KG1 (cell line): ENCODE data around the gene CCDC73.
"Not testable (repeated sequence)": the region's sequence is repeated elsewhere in the genome, so short reads cannot be mapped to it uniquely, and the experiment has no call there.

Source experiments
- DNase-seq: peaks from one replicate; lab custom pipeline; 2025; lab: John Stamatoyannopoulos, UW

CCDC73 gene

DNA sequence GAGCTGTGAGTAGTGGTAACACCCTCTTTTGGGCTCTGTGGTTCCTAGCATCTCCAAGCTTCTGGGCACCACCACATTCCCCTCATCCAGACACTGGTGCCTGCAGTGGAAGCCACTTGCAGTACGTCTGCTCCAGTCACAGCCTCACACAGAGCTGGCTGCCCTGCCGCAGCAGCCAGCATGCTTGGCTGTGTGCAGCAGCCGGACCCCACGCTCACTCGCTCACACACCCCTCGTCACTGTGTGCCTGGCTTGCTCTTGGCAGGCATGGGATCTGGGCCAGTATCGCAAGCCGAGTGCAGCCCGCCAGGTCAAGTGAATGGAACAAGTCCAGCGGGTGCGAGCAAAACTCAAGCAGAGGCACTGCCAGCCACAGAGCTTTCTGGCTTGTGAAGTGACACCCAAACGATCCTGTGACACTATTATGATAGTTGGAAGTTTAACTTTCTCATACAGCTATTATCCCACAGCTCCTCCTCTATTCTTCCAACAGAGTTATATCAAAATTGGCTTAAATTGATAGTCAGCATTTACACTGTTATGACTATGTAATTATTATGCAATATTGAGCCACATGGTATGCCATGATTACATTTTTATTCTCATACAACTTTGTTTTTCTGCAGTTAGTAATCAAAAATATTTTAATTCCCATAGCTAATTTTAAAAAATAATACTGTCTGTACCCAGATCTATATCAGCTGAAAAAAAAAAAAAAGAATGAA is 89.0 kb downstream of the CCDC73 start:
- no peak for DNase-seq

DNA sequence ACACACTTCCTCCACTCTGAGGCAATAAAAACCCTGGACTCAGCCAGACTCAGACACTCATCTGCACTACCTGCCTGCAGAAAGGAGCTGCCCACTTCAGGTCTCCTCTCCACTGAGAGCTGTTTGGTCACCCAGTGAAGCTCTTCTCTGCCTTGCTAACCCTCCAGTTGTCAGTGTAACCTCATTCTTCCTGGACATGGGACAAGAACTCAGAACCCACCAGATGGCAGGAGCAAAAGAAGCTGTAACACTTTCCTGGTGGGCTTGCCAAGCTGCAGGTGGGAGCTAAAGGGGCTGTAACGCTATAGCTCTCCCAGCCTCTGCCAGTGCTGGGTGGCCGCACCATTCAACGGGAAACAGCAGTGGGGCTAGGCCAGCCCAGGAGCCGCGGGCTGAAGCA is 89.7 kb downstream of the CCDC73 start:
- DNase-seq, result no peak

DNA sequence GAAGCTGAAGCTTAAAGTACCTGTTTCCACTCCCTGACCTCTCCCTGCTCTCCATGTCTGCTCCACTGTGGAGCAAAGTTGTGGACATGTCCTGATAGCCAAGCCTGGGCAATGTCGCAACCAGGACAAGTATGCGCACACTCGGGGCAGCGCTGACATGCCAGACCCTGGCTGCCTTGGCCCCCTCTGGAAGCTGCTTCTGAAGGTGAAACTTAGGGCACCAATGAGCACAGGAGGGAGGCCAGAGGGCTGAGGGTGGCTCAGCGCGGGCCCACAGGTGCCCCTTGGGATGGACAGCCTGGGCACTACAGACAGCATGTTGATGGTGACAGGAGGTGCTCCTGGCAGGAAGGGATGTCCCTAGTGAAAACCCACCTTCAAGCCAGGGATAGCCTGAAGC is 90.2 kb downstream of the CCDC73 start:
- no peak for DNase-seq

DNA sequence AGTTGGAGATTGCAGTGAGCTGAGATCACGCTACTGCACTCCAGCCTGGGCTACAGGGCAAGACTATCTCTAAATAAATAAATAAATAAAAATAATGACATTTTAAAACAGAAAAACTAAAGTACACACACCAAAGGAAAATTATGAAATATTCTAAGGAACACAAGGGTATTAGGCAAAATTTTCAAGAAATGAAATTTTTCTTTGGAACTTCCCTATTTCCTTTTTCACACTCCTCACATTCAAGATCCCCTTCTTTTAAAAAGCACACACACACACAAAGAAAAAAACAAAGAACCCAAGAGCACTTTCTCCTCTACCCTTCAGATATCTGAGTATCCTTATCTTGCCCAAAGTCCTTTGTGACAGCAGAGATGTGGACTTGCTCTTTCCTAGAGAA is 92.8 kb downstream of the CCDC73 start:
- DNase-seq, result no peak

DNA sequence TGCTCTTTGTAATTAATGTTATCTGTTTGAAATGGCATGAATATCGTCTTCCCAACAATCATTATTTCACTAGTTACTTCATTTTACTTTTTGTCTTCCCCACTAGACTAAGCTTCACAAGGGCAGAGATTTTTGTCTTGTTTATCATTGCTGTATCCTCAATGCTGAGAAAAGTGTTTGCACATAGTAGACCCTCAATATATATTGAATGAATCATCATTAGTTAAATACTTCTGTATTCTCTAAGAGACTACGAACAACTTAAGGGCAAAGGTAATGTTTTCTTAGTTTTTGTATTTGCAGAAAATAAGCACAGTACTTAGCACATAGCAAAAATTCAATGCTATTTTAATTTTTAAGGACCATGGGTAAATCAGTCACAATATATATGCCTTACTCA is 95.9 kb downstream of the CCDC73 start:
- DNase-seq, result no peak

DNA sequence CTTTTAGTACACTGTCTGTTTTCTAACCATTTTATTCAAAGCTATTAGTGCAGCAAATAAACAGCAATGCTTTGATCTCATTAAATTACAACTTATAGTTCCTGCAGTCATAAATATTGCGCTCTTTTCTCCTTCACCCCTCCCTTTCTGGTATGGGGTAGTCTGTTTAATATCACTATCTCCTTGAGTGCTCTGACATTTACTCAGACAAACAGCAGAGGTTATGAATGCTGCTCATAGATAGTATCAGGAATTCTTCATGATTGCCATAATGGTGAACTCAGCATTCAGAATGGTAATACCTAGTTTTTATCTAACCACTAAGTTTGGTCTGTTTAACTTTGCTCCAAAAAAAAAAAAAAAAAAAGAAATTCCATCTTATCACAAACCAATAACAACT is 123.4 kb downstream of the CCDC73 start:
- DNase-seq, result no peak

DNA sequence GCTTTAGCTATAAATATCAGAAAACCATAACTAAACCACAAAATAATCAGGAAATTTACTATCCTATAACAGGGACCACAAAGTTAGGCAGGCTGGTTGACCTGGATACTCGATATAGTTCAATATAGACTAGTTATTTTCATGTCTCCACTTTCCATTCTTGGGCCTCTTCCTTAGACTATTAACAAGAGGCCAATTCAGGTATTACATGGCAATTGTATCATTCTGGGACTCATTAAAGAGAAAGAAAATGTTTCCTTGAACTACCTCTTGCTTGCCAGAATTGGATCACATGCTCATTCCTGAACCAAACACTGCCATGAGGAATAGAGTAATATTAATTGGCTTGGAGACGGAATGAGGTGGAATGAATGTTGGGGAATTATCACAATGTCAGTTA is 134.8 kb downstream of the CCDC73 start:
- no peak for DNase-seq

DNA sequence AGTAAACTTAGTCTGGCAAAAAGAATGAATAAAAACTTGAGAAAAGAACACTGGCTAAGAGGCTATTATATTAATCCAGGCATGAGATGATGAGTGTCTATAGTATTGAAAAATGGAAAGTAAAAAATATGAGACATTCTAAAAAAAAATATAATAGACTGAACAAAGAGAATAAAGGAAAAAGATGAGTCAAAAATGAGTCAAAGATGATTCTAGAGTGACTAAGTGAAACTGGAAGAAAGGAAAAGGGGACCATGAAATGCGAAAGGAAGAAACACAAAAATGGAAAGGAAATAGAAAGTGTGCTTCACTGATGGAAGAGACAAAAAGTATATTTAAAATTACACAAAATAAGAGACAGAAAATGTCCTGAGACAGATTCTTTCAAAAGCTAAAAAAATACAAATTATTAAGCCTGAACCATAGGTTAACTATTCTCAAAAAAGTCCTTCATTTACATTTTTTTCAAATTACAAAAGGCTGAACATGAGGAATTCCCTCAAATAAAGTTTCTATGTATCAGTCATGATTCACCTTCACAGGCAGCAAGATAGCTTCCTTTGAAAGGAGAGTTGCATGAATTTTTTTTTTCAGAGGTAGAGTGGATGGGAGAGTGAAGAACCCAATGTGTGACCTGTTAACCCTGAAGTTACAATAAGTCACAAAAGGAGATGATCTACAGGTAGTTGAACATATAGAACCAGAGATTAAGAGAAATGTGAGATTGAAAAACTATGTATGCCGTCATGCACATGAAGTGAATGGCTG is 135.6 kb downstream of the CCDC73 start:
- DNase-seq, result no peak

DNA sequence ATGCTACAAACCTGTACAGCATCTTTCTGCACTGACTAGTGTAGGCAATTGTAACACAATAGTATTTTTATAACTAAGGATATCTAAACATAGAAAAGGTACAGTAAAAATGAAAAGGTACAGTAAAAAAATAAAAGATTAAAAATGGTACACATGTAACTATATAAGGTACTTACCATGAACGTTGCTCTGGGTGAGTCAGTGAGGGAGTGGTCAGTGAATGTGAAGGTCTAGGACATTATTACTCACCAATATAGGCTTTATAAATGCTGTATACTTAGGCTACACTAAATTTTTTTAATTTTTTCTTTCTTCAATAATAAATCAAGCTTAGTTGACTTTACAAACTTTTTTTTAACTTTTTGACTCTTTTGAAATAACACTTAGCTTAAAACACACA is 150.9 kb downstream of the CCDC73 start:
- no peak for DNase-seq

DNA sequence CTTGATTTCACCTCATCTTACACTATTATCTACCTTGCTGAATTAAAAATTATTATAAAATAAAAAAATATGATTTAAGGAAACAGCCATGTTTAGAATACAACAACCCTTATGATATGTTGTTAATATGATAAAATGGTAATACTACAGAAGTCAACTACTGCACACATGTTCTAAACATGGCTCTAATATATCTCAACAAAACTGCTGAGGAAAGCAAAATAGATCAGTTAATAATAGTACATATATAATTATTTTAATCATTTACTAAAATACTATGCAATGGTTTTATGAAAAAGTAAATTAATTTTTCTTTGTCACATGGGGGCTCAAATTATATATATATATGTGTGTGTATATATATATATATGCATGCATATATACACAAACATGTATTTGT is 153.1 kb downstream of the CCDC73 start:
- no peak for DNase-seq

DNA sequence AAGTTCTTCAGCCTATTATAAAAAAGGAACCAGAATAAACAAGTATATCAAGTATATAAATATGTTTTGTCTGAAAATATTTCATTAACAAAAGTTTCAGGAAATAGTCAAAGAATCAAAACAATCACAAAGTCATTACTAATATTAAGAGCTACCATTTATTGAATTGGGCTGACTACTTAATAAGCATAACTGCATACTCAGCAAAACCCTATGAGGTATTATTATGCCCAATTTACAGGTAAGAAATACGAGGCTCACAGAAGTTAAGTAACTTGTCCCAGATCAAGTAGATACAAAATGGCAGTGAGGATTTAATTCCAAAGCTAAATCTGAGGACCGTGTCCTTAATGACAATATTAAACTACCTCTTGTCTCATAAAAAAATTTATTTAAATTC is 158.6 kb downstream of the CCDC73 start:
- DNase-seq, result no peak

DNA sequence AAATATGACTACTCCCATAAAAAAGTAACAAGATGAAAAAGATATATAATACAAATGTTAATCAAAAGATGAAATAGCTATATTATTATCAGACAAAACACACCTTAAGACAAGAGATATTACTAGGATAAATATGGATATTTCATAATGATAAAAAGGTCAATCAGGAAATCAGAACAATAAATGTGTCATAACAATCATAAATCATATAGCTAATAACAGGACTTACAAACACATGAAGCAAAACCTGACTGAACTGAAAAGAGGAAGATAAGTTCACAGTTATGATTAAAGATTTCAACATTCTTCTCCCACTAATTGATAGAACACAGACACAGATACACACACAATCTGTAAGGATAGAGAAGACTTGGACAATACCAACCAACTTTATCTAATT is 163.6 kb downstream of the CCDC73 start:
- no peak for DNase-seq

DNA sequence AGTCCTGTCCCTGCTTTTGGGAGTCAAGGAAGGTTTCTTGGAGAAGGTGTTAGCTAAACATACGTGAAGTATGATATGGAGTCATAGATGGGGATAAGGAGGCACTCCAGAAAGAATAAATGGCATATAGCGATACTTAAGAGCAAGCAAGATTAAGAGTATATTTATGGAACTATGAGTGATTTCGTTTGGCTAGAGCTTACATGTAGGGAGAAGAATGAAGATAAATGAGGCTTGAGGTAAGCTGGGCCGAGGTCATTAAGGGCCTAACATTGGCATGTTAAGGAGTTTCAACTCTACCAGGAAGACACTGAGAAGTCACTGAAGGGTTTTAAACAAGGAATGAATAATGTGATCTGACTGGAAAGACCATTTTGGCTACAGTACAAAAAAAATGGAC is 177.6 kb downstream of the CCDC73 start:
- no peak for DNase-seq

DNA sequence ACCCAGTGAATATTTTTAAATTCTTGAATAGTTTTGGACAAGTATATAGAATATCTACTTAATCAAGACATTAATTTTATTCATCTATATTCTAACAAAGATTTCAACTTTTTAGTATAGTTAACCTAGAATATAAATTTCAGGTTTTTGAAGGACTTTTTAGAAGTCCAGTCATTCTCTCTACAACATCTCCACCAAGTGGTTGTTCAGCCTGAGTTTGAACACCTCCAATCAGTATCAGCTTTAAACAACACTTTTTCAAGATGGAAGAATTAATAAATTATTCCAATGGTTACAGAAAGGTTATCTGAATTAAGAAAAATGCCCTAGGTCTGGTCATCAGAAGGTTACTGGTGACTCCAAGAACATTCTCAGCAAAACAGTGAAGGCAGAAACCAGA is 179.0 kb downstream of the CCDC73 start:
- no peak for DNase-seq

DNA sequence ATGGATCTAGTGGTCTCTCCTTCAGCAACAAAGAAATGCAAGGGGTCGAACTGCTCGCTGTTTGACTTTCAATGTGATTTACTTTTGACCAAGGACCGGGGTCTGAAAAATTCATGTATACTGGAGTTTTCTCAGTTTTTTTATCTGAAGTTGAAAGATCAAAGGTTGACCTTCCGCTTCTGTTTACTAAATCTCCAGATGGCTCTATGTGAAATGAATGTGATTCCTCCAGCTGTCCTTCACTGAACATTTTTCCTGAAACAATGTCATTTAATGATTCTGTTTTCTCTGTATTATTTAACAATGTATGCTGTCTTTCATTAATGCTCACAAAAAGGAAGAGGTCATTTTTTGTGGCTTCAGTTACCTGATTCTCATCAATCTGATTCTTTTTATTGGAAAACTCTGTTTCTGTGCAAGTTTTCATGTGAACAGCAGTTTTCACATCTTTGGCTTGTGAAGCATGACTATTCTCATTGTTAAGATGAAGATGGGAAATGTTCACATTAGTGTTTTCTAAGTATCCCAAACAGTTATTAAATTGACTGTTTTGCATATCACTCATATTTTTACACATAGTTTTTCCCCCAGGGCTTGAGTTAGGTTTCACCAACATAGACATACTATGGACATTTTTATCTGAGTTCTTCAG is 180.8 kb downstream of the CCDC73 start:
- no peak for DNase-seq

DNA sequence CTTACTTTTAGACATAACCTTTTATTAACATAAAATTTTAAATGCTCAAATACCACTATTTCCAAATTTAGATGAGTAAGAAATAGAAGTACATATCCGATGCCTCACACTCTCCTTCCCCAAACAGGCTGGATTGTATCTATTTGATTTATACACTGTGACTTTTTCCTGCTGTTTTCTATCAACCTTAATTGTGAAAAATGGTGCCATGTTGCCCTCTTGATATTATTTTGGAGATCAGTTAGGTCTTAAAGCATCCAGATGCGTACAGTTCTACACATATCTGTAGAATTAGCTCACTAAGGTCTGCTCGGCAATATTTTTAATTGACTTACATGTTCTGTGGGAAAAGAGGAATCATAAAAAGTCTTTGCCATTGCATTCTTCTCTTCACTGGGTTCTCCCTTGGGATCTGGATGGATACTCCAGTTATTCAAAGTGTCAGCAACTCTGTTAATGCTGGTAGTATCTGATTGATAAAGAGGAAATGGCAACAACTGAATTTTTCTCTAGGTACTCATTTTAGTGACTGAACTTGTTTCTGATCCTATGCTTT is 183.6 kb downstream of the CCDC73 start:
- DNase-seq, result no peak

DNA sequence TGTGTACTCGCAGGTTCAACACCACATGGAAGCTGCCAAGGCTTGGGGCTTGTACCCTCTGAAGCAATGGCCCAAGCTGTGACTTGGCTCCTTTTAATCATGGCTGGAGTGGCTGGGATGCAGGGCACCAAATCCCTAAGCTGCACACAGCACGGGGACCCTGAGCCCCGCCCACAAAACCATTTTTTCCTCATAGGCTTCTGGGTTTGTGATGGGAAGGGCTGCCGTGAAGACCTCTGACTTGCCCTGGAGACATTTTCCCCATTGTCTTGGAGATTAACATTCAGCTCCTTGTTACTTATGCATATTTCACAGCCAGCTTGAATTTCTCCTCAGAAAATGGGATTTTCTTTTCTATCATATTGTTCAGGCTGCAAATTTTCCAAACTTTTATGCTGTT is 185.6 kb downstream of the CCDC73 start:
- not testable (repeated sequence) for DNase-seq

DNA sequence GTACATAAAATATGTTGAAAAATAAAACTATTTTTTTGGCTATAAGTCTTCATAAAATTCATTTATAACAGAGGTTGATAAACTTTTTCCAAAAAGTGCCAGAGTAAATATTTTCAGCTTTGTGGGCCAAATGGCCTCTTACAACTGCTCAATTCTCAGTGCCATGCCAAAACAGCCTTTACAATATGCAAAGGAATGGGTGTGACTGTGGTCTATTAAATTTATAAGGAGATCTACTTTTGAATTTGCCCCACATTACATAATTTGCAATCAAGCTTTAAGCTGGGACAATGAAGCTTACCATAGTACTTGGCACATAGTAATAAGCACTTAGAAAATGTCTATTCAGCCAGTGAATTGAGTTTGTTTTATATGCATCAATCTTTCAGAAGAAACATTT is 188.2 kb downstream of the CCDC73 start:
- no peak for DNase-seq

DNA sequence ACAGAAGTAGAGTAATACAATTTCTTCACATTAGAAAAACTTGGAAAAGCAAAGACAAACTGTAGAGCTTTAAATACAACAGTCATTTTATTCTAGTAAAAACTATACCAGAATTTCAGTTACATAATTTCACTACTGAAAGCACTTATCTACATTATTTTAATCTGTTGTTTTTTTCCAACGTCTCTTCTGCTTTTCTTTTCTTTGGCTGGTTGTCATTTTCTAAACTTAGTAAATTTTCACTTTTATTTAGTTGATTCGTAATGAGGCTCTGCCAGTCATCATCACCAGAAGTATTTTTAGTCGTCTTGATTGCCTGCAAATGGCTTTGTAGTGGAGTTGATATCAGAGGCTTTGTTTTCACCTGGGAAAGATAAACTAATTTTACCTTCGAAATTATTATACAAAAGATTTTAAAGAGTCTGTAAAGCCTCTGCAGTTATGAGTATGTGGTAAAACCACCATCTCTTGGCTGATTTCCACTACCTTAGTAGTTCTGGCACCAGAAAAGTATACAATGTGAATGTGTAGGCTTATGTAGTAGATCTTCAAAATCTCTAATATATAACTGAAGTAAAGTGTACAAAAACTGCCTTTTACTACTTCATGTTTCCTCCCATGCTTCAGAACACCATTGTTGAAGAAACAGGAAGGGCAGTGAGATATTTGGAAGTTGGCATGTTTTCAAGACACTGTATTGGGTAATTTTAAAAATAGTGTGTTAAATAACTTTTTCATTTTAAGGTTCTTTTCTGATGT is 191.6 kb downstream of the CCDC73 start:
- DNase-seq, result no peak

DNA sequence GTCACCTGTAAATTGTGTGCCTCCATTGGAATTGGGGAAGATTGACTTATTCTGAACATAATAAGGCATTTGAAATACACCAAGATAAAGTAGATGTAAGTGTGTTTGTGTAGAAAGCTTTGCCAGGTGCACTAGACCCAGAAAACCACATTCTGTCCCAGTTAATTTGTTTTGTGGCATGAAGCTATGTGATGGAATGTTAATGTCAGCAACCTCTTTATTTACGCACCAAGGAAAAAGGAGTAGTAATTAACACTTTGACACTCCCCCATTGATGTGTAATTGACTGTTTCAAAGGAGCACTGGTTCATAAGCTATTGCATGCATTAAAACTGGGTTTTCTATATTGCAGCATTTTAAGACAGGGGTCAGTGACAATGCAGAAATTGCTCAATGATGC is 196.5 kb downstream of the CCDC73 start:
- DNase-seq, result no peak

DNA sequence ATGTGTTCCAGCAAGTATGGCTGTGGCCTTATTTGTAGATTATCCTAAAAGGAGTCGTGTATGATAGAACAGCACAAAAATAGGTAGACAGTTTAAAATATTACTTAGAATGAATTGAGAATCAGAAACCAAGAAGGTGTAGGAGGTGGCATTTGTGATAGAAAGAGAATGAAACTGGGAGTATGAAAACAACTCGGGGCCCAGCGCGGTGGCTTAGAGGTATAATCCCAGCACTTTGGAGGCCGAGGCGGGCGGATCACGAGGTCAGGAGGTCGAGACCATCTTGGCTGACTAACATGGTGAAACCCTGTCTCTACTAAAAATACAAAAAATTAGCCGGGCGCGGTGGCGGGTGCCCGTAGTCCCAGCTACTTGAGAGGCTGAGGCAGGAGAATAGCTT is 198.3 kb downstream of the CCDC73 start:
- DNase-seq, result not testable (repeated sequence)

DNA sequence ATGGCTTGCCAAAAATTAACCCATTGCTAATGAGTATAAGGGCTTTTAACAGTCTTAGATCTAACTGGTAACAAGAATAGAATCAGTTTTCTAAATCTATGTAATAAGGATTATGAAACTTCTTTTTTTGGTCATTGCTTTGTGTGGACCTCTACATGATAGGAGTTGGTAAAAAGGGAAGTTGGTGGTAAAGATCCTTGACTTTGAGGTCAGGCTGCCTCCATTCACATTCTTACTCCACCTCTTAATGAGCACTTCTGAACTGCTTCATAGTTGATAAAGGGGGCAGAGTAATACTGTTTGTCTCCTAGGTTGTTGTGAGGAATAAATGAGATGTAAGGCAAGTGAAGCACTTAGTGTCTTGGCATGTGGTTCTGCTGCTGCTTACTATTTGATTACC is 200.2 kb downstream of the CCDC73 start:
- DNase-seq, result no peak
